ENCODE data around the gene POTEF. TPM values are rescaled to one million over a fixed set of nuclear protein-coding genes. Genes with fewer than 3 reads are reported as not detected.
"Not testable (repeated sequence)": the region's sequence is repeated elsewhere in the genome, so short reads cannot be mapped to it uniquely, and the experiment has no call there.

Gene POTEF
- total RNA-seq, 2 donors from 2014 or later, result not detected

- peak; percentile 2 for DNase-seq (ENCODE audit: low spot score)
- intact Hi-C loops (cut with DNase I), result not testable (repeated sequence)
Measured at GRCh38 chr2:130138326-130138725, 9.3 kb upstream of the POTEF start.

GRCh38 chr2:130137118-130137517, 8.1 kb upstream of the POTEF start:
- intact Hi-C loops (cut with DNase I), result not testable (repeated sequence)
- peak; percentile 62 for DNase-seq (ENCODE audit: low spot score)

GRCh38 chr2:130136546-130136945, 7.5 kb upstream of the POTEF start:
- DNase-seq (ENCODE audit: low spot score), result peak; percentile 52
- intact Hi-C loops (cut with DNase I), result not testable (repeated sequence)

- peak; percentile 59 for DNase-seq (ENCODE audit: low spot score)
- intact Hi-C loops (cut with DNase I), result no loop called here
Measured at GRCh38 chr2:130135692-130136541, 6.9 kb upstream of the POTEF start.

GRCh38 chr2:130128464-130128863, 558 bp downstream of the POTEF start:
- peak; percentile 64 for DNase-seq (ENCODE audit: low spot score)
- intact Hi-C loops (cut with DNase I), result not testable (repeated sequence)

GRCh38 chr2:130127726-130128125, 1.3 kb downstream of the POTEF start:
- DNase-seq (ENCODE audit: low spot score); intact Hi-C loops (cut with DNase I): not testable (repeated sequence)

- intact Hi-C loops (cut with DNase I), result not testable (repeated sequence)
- peak; percentile 5 for DNase-seq (ENCODE audit: low spot score)
Measured at GRCh38 chr2:130120924-130121323, 8.1 kb downstream of the POTEF start.

- peak; percentile 12 for DNase-seq (ENCODE audit: low spot score)
- intact Hi-C loops (cut with DNase I), result not testable (repeated sequence)
Measured at GRCh38 chr2:130102597-130103363, 26.2 kb downstream of the POTEF start.

GRCh38 chr2:130062645-130063044, 66.4 kb downstream of the POTEF start:
- DNase-seq (ENCODE audit: low spot score); intact Hi-C loops (cut with DNase I): not testable (repeated sequence)

GRCh38 chr2:130059982-130060381, 69.0 kb downstream of the POTEF start:
- not testable (repeated sequence) for DNase-seq (ENCODE audit: low spot score)

GRCh38 chr2:130056336-130056735, 72.7 kb downstream of the POTEF start:
- DNase-seq (ENCODE audit: low spot score); intact Hi-C loops (cut with DNase I): not testable (repeated sequence)

More at GRCh38 chr2:130059982-130060381, 69.0 kb downstream of the POTEF start:
- intact Hi-C loops (cut with DNase I), result not testable (repeated sequence)

GRCh38 chr2:130053217-130053911, 75.7 kb downstream of the POTEF start:
- DNase-seq (ENCODE audit: low spot score), result peak; percentile 75
- intact Hi-C loops (cut with DNase I), result not testable (repeated sequence)

GRCh38 chr2:130052376-130052775, 76.6 kb downstream of the POTEF start:
- DNase-seq (ENCODE audit: low spot score); intact Hi-C loops (cut with DNase I): not testable (repeated sequence)

GRCh38 chr2:130048422-130048821, 80.6 kb downstream of the POTEF start:
- DNase-seq (ENCODE audit: low spot score); intact Hi-C loops (cut with DNase I): not testable (repeated sequence)

- DNase-seq (ENCODE audit: low spot score); intact Hi-C loops (cut with DNase I): not testable (repeated sequence)
Measured at GRCh38 chr2:130038265-130038603, 90.8 kb downstream of the POTEF start.

GRCh38 chr2:130025931-130026330, 103.1 kb downstream of the POTEF start:
- DNase-seq (ENCODE audit: low spot score); intact Hi-C loops (cut with DNase I): not testable (repeated sequence)

Measured in posterior vena cava (tissue), 2 donors.